CD14-positive monocyte (primary cell): Measurements from ENCODE around the gene CEP89. TPM values are rescaled to one million over a fixed set of nuclear protein-coding genes. Genes with fewer than 3 reads are reported as not detected.

Experiments
- DNase-seq, 3 donors: peaks; one replicate each; pipeline ENCODE4 v3.0.0-alpha.2; 2011 to 2022
- H2AFZ ChIP-seq: 2 replicates; pipeline ENCODE4 v1.6.0; 2012; ENCODE audit warnings: mild to moderate bottlenecking, low read depth, low read length, inconsistent platforms; ENCODE audit not compliant: insufficient read depth, poor library complexity, severe bottlenecking
- H3K27ac ChIP-seq, 2 donors: 1 replicate in 1 of 2; 2 replicates in 1 of 2; pipeline ENCODE4 v1.5.1; 2012 to 2013; ENCODE audit warnings: low read length in 2 of 2, control low read depth in 1 of 2, inconsistent platforms in 1 of 2, low read depth in 1 of 2, mild to moderate bottlenecking in 1 of 2
- H3K27me3 ChIP-seq, 2 donors: one replicate each; pipeline versions ENCODE4 v1.6.0 to v1.6.1; 2011 to 2013; ENCODE audit warnings: low read length in 2 of 2; ENCODE audit not compliant: control insufficient read depth in 2 of 2, insufficient read depth in 2 of 2
- H3K36me3 ChIP-seq, 2 donors: replicated peaks in 1 of 2; 1 replicate in 1 of 2; 2 replicates in 1 of 2; pipeline versions ENCODE4 v1.5.1 to v1.6.1; 2012 to 2013; ENCODE audit warnings: low read length in 2 of 2, control low read depth in 1 of 2, inconsistent platforms in 1 of 2, mild to moderate bottlenecking in 1 of 2; ENCODE audit not compliant: insufficient read depth in 2 of 2, control insufficient read depth in 1 of 2
- H3K4me1 ChIP-seq, 2 donors: 1 replicate in 1 of 2; 2 replicates in 1 of 2; pipeline versions ENCODE4 v1.5.1 to v1.6.1; 2012 to 2013; ENCODE audit warnings: low read length in 2 of 2, control low read depth in 1 of 2, inconsistent platforms in 1 of 2, mild to moderate bottlenecking in 1 of 2, moderate library complexity in 1 of 2; ENCODE audit not compliant: insufficient read depth in 2 of 2, control insufficient read depth in 1 of 2
- H3K4me2 ChIP-seq: replicated peaks from 2 replicates; pipeline ENCODE3; 2012; ENCODE audit warnings: low read length, moderate library complexity, mild to moderate bottlenecking; ENCODE audit not compliant: poor library complexity, severe bottlenecking; ENCODE audit errors: extremely low read depth
- H3K4me3 ChIP-seq, 3 experiments: fragments of 200-600 bp in 1 of 3; sonication (generic) in 1 of 3; replicated peaks in 1 of 3; 1 replicate in 2 of 3; 2 replicates in 1 of 3; pipeline ENCODE4 v1.5.1; 2011 to 2013; ENCODE audit warnings: low read length in 3 of 3, mild to moderate bottlenecking in 3 of 3, control low read depth in 2 of 3, low read depth in 2 of 3, inconsistent platforms in 1 of 3, moderate library complexity in 1 of 3
- H3K79me2 ChIP-seq: 2 replicates; pipeline ENCODE4 v1.6.0; 2012; ENCODE audit warnings: mild to moderate bottlenecking, control low read depth, inconsistent platforms, low read length, moderate library complexity; ENCODE audit not compliant: insufficient read depth
- H3K9ac ChIP-seq: 2 replicates; pipeline ENCODE4 v1.6.0; 2017; ENCODE audit warnings: low read length, mild to moderate bottlenecking; ENCODE audit not compliant: insufficient read depth, poor library complexity, severe bottlenecking
- H3K9me3 ChIP-seq, 2 donors: replicated peaks in 1 of 2; 1 replicate in 1 of 2; 2 replicates in 1 of 2; pipeline versions ENCODE4 v1.5.1 to v1.6.1; 2012 to 2013; ENCODE audit warnings: low read length in 2 of 2, control low read depth in 1 of 2; ENCODE audit not compliant: control insufficient read depth in 1 of 2, insufficient read depth in 1 of 2
- H4K20me1 ChIP-seq: 2 replicates; pipeline ENCODE4 v1.6.0; 2012; ENCODE audit warnings: mild to moderate bottlenecking, low read length, control low read depth, moderate library complexity; ENCODE audit not compliant: insufficient read depth
- H3K27ac Mint-ChIP-seq, 7 donors: one replicate each; pipeline ENCODE4 v1.8.0; 2020; ENCODE audit warnings: mild to moderate bottlenecking in 7 of 7, mixed read lengths in 7 of 7, moderate library complexity in 6 of 7, inconsistent platforms in 2 of 7
- H3K27me3 Mint-ChIP-seq, 3 donors: one replicate each; pipeline ENCODE4 v1.8.0; 2021 to 2022; ENCODE audit warnings: low read depth in 3 of 3, mild to moderate bottlenecking in 3 of 3, mixed read lengths in 3 of 3, moderate library complexity in 3 of 3, inconsistent platforms in 1 of 3
- H3K36me3 Mint-ChIP-seq, 2 donors: one replicate each; pipeline ENCODE4 v1.8.0; 2020; ENCODE audit warnings: mixed read lengths in 2 of 2, inconsistent platforms in 1 of 2, mild to moderate bottlenecking in 1 of 2
- H3K4me1 Mint-ChIP-seq: one replicate; pipeline ENCODE4 v1.8.0; 2020; ENCODE audit warnings: mild to moderate bottlenecking, mixed read lengths
- H3K4me3 Mint-ChIP-seq, 2 donors: one replicate each; pipeline ENCODE4 v1.8.0; 2020; ENCODE audit warnings: mild to moderate bottlenecking in 2 of 2, mixed read lengths in 2 of 2, moderate library complexity in 1 of 2
- H3K9me3 Mint-ChIP-seq, 7 donors: one replicate each; pipeline ENCODE4 v1.8.0; 2020 to 2022; ENCODE audit warnings: mixed read lengths in 7 of 7, mild to moderate bottlenecking in 6 of 7, moderate library complexity in 6 of 7, inconsistent platforms in 2 of 7
- WGBS: methylation state at CpG from one replicate; pipeline ENCODE4 v1.1.5; 2013; ENCODE audit warnings: missing lambda C conversion rate; ENCODE audit not compliant: insufficient coverage; 5-methylcytosine and 5-hydroxymethylcytosine counted together
- intact Hi-C, 2 donors: fragments of 100-400 bp; cut with micrococcal nuclease; formaldehyde crosslinking; loops; one replicate each; pipeline versions ENCODE4 v1.15.0 to v1.15.1; 2023
- polyA plus RNA-seq, 3 donors: library from polyadenylated mRNA; depleted of rRNA in 1 of 3; unstranded in 2 of 3; stranded (reverse) in 1 of 3; fragments of 300-500 nt in 2 of 3; fragments of >200 nt in 1 of 3; fragmentation: Illumina TruSeq in 2 of 3; gene quantifications; 1 replicate in 2 of 3; 2 replicates in 1 of 3; pipeline ENCODE4 v1.2.3, GENCODE V29; 2012 to 2021
- TF ChIP-seq, protein P1 (sequence below): fragments of 200-600 bp; IDR thresholded peaks from one replicate; pipeline ENCODE4 v1.8.0; 2022; ENCODE audit warnings: antibody characterized with exemption, mild to moderate bottlenecking

Gene CEP89
- polyA plus RNA-seq, 3 donors, result 4.6 to 6.5 (median 4.7) TPM

DNA sequence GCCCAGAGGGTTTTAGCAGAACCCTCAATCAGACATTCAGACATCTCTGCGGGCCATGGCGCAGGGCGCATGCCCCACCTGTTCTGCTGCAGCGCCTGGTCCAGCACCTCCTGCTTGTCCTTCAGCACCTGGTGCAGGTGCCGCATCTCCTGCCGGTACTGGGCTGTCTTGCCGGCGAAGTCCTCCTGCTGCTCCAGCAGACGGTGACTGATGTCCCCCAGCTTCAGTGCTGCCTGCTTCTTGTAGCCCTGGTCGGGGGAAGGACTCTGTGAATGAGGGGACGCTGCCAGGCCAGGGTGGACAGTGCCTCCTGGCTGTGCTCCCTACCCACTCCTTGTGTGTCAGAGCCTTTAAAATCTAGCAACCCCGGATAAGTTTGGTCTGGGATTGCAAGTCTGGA lies 90.0 kb downstream of the CEP89 start:
- Mint-ChIP-seq H3K27ac (peak overlapping the region in 1 of 7 donors; percentile 36), H3K4me1 (no peaks in the 10 kb centered on the region), H3K27me3 (peaks cover 0 to 2% (median 0%) of the 10 kb centered on the region in 3 donors), H3K4me3 (no peak overlapping the region), H3K36me3 (peaks cover 11 to 13% of the 10 kb centered on the region in 2 donors), H3K9me3 (peaks cover 0 to 4% (median 0%) of the 10 kb centered on the region in 7 donors)
- no peak overlapping the region for H3K4me2 ChIP-seq
- no peaks in the 10 kb centered on the region for H4K20me1 ChIP-seq
- no peak overlapping the region for H3K4me3 ChIP-seq
- no peaks in the 10 kb centered on the region for H3K9me3 ChIP-seq
- no peaks in the 10 kb centered on the region for H3K79me2 ChIP-seq
- H3K36me3 ChIP-seq, result peaks cover 0 to 2% of the 10 kb centered on the region in 2 donors
- intact Hi-C loops, result no loop called here
- TF ChIP-seq, protein P1, sequence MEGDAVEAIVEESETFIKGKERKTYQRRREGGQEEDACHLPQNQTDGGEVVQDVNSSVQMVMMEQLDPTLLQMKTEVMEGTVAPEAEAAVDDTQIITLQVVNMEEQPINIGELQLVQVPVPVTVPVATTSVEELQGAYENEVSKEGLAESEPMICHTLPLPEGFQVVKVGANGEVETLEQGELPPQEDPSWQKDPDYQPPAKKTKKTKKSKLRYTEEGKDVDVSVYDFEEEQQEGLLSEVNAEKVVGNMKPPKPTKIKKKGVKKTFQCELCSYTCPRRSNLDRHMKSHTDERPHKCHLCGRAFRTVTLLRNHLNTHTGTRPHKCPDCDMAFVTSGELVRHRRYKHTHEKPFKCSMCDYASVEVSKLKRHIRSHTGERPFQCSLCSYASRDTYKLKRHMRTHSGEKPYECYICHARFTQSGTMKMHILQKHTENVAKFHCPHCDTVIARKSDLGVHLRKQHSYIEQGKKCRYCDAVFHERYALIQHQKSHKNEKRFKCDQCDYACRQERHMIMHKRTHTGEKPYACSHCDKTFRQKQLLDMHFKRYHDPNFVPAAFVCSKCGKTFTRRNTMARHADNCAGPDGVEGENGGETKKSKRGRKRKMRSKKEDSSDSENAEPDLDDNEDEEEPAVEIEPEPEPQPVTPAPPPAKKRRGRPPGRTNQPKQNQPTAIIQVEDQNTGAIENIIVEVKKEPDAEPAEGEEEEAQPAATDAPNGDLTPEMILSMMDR, result no peak
- no peaks in the 10 kb centered on the region for H3K27me3 ChIP-seq
- 95% methylated on average over 11 of the region's 12 CpGs for WGBS
- no peak overlapping the region for H2AFZ ChIP-seq
- DNase-seq, result no peak
- H3K27ac ChIP-seq, result no peak overlapping the region
- no peak overlapping the region for H3K9ac ChIP-seq
- no peaks in the 10 kb centered on the region for H3K4me1 ChIP-seq

DNA sequence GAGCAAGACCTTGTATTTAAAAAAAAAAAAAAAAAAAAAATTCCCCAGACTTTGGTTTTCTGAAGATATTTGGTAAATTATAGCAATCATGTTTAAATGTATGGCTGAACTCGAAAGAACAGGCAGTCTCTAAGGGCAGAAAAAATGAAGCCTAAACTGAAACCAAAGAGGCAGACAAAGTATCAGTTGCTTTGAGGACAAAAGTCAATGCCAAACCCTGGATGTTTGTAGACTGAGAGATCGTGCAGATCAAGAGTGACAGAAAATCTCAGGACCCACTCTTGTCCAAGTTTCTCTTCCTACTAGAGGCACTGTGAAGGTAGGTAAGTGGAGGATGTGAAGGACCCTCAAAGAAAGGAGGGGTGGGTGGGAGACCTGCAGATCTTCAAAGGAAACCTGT lies 91.1 kb downstream of the CEP89 start:
- no peaks in the 10 kb centered on the region for H3K4me1 ChIP-seq
- no peaks in the 10 kb centered on the region for H3K79me2 ChIP-seq
- H3K27ac ChIP-seq, result no peak overlapping the region
- Mint-ChIP-seq H3K27ac (no peak overlapping the region), H3K27me3 (peaks cover 0 to 3% (median 2%) of the 10 kb centered on the region in 3 donors), H3K4me3 (no peak overlapping the region), H3K36me3 (peaks cover 10 to 11% of the 10 kb centered on the region in 2 donors), H3K9me3 (peaks cover 0 to 1% (median 0%) of the 10 kb centered on the region in 7 donors), H3K4me1 (no peaks in the 10 kb centered on the region)
- 86% methylated on average over 1 of the region's 2 CpGs for WGBS
- H3K9ac ChIP-seq, result no peak overlapping the region
- H3K27me3 ChIP-seq, result no peaks in the 10 kb centered on the region
- no peak overlapping the region for H3K4me2 ChIP-seq
- no peak overlapping the region for H2AFZ ChIP-seq
- no peaks in the 10 kb centered on the region for H3K9me3 ChIP-seq
- intact Hi-C loops, result no loop called here
- TF ChIP-seq, protein P1, result no peak
- no peak overlapping the region for H3K4me3 ChIP-seq
- no peak for DNase-seq
- H4K20me1 ChIP-seq, result no peaks in the 10 kb centered on the region
- peaks cover 0 to 2% of the 10 kb centered on the region in 2 donors for H3K36me3 ChIP-seq
